Uterus (tissue), 2 donors: ENCODE results near the gene PIK3C2G.

Experiments
- POLR2A ChIP-seq, 2 donors: fragments of 450-650 bp; IDR thresholded peaks; one replicate each; pipeline ENCODE4 v1.6.1; 2016; ENCODE audit warnings: antibody characterized with exemption in 2 of 2, mild to moderate bottlenecking in 1 of 2, moderate library complexity in 1 of 2
- TF ChIP-seq, protein P1 (sequence below), 4 experiments: fragments of 200-600 bp in 2 of 4; fragments of 450-650 bp in 2 of 4; sonication (generic) in 2 of 4; IDR thresholded peaks; one replicate each; pipeline ENCODE4 v1.5.1; 2016 to 2019; ENCODE audit warnings: antibody characterized with exemption in 4 of 4, mild to moderate bottlenecking in 2 of 4, moderate library complexity in 1 of 4

- TF ChIP-seq, protein P1, sequence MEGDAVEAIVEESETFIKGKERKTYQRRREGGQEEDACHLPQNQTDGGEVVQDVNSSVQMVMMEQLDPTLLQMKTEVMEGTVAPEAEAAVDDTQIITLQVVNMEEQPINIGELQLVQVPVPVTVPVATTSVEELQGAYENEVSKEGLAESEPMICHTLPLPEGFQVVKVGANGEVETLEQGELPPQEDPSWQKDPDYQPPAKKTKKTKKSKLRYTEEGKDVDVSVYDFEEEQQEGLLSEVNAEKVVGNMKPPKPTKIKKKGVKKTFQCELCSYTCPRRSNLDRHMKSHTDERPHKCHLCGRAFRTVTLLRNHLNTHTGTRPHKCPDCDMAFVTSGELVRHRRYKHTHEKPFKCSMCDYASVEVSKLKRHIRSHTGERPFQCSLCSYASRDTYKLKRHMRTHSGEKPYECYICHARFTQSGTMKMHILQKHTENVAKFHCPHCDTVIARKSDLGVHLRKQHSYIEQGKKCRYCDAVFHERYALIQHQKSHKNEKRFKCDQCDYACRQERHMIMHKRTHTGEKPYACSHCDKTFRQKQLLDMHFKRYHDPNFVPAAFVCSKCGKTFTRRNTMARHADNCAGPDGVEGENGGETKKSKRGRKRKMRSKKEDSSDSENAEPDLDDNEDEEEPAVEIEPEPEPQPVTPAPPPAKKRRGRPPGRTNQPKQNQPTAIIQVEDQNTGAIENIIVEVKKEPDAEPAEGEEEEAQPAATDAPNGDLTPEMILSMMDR (IDR thresholded peaks at IDR 0.05), result no peak
- TF ChIP-seq POLR2A (IDR thresholded peaks at IDR 0.05), result no peak
Observed at GRCh38 chr12:18487509-18487908, 226.2 kb downstream of the PIK3C2G start.
